Right lobe of liver (tissue), 4 donors: ENCODE results near the gene CCL27.

Source experiments
- CTCF ChIP-seq, 4 donors: fragments of 200-600 bp in 3 of 4; fragments of 450-650 bp in 1 of 4; IDR thresholded peaks; one replicate each; pipeline versions ENCODE4 v1.5.1 to v1.8.0; 2016 to 2022; ENCODE audit warnings: antibody characterized with exemption in 4 of 4, mild to moderate bottlenecking in 2 of 4
- POLR2A ChIP-seq: fragments of 450-650 bp; IDR thresholded peaks from one replicate; pipeline ENCODE4 v1.6.1; 2017; ENCODE audit warnings: antibody characterized with exemption, mild to moderate bottlenecking
- donor health status: DM: no; HTN: no; CAD: no.
- donor health status: DM: no; HTN: no; CAD: no.
- donor health status: DM: no; HTN: yes; CAD: no.

- no peak for TF ChIP-seq CTCF (IDR thresholded peaks at IDR 0.05)
- TF ChIP-seq POLR2A: no peak
Observed at GRCh38 chr9:34638138-34638445, 24.4 kb downstream of the CCL27 start.
